Measurements from ENCODE around the gene SH3PXD2A. TPM values are rescaled to one million over a fixed set of nuclear protein-coding genes. Genes with fewer than 3 reads are reported as not detected.

Gene SH3PXD2A
- total RNA-seq, 1 experiment from 2014 or later = 4.5 TPM

- H3K27ac Mint-ChIP-seq = 0 out of 7 replicates have a peak overlapping the region, but pooled peaks of 1 of the 3 experiments have one; percentile 67
- H3K9me3 Mint-ChIP-seq = no peaks in the 10 kb centered on the region; a peak in 1 of 5 replicates
- Histone ChIP-seq H3K23me2 (ENCODE audit: insufficient read length, low read depth, low read length, poor library complexity, severe bottlenecking) (no peaks in the 10 kb centered on the region), H3K14ac (ENCODE audit: insufficient read depth, low read length) (no peak overlapping the region), H3K4me2 (ENCODE audit: insufficient read depth, insufficient read length, low read length) (no peak overlapping the region), H3K4ac (ENCODE audit: low read depth, low read length) (no peak overlapping the region), H4K5ac (ENCODE audit: insufficient read length, low read depth, low read length) (no peak overlapping the region), H3K56ac (ENCODE audit: insufficient read length, low read depth, low read length) (no peak overlapping the region), H4K91ac (ENCODE audit: insufficient read length, low read depth, low read length) (no peak overlapping the region), H2BK15ac (ENCODE audit: low read depth, low read length) (no peak overlapping the region), H3K79me1 (ENCODE audit: insufficient read depth, low read depth, low read length, poor library complexity, severe bottlenecking) (no peaks in the 10 kb centered on the region), H2BK12ac (ENCODE audit: insufficient read length, low read depth, low read length) (no peak overlapping the region), H3K79me2 (ENCODE audit: insufficient read depth, low read length) (no peaks in the 10 kb centered on the region), H3T11ph (ENCODE audit: low read length) (no peak overlapping the region), H3K4me1 (ENCODE audit: insufficient read depth, low read length) (no peaks in the 10 kb centered on the region), H2BK120ac (ENCODE audit: low read depth, low read length, poor library complexity, severe bottlenecking) (no peak overlapping the region), H3K9me3 (ENCODE audit: control insufficient read depth, low read depth, low read length) (no peaks in the 10 kb centered on the region), H2AK5ac (ENCODE audit: insufficient read length, low read length) (no peak overlapping the region), H4K20me1 (ENCODE audit: control insufficient read depth, insufficient read depth, insufficient read length) (no peaks in the 10 kb centered on the region), H3K9ac (ENCODE audit: extremely low read depth, insufficient read length, low read length) (no peak overlapping the region), H3K27ac (ENCODE audit: insufficient read length, low read depth, low read length) (no peak overlapping the region), H2BK20ac (ENCODE audit: low read depth, low read length, poor library complexity, severe bottlenecking) (no peak overlapping the region), H2AFZ (ENCODE audit: low read length) (no peak overlapping the region), H3K27me3 (ENCODE audit: insufficient read depth, low read length) (no peaks in the 10 kb centered on the region), H4K8ac (replicated peaks; ENCODE audit: insufficient read length, low read depth, low read length) (no peak overlapping the region), H3K23ac (ENCODE audit: insufficient read length, low read depth, low read length) (no peak overlapping the region), H2BK5ac (ENCODE audit: insufficient read length, low read length) (no peak overlapping the region), H3K18ac (ENCODE audit: insufficient read length, low read depth, low read length) (no peak overlapping the region)
- TF ChIP-seq CTCF (conservative IDR thresholded peaks at IDR 0.05) = no peak
- WGBS (ENCODE audit: extremely low coverage, insufficient read length, low lambda C conversion rate) = no CpG with 5 or more reads among the region's 11 CpGs
- no peak for DNase-seq
- no peaks in the 10 kb centered on the region; a peak in 1 of 7 replicates for H3K36me3 Mint-ChIP-seq (ENCODE audit: insufficient read depth in 1 of 3, low read depth in 3 of 3)
- peaks cover 13 to 30% of the 10 kb centered on the region in 2 experiments for H3K4me1 Mint-ChIP-seq
- H3K27me3 Mint-ChIP-seq (ENCODE audit: low read depth) = no peaks in the 10 kb centered on the region; the same call in 1 of the 2 replicates
- H3K4me3 Mint-ChIP-seq = no peak overlapping the region
Measured at GRCh38 chr10:103716206-103717160, 138.9 kb downstream of the SH3PXD2A start.

All from H9 (cell line).